GM12892 (cell line): ENCODE data around the gene PRKAG2.

Experiments
- POLR2A ChIP-seq: IDR thresholded peaks from 2 replicates; pipeline ENCODE4 v1.6.1; 2011; ENCODE audit warnings: low read depth, low read length, control low read depth
- POLR2AphosphoS5 ChIP-seq: IDR thresholded peaks from 2 replicates; pipeline ENCODE4 v1.6.1; 2011; ENCODE audit warnings: low read depth, low read length, control low read depth

DNA sequence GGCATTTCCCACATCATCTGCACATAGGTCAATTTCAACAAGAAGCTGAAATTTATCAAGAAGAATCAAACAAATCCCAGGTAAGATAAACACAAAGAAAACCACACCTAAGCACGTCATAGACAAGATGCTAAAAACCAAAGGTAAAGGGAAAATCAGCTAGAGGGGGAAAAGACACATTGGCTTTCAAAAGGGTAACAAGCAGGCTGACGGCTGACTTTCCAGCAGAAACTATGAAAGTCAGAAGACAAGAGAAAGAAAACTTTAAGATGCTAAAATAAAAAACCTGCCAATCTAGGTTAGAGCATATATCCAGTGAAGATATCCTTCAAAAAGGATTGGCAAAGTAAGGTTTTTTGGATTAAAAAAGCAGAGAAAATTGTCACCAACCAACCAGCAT is 297.3 kb downstream of the PRKAG2 start:
- no peak for TF ChIP-seq POLR2A
- no peak for TF ChIP-seq POLR2AphosphoS5
